Measurements from ENCODE around the gene NIFK.

- no peak for TF ChIP-seq CTCF (IDR thresholded peaks at IDR 0.05; ENCODE audit: poor library complexity)
- no peak for TF ChIP-seq EZH2 (IDR thresholded peaks at IDR 0.05; ENCODE audit: borderline replicate concordance)
- no peak for TF ChIP-seq EZH2phosphoT487 (IDR thresholded peaks at IDR 0.05; ENCODE audit: low read depth, severe bottlenecking, unreplicated experiment)
Observed at GRCh38 chr2:121709776-121710469, 26.8 kb downstream of the NIFK start.

Measured in hepatocyte (in vitro differentiated cells).